ENCODE data around the gene UAP1. TPM values are rescaled to one million over a fixed set of nuclear protein-coding genes. Genes with fewer than 3 reads are reported as not detected.

UAP1 gene
- total RNA-seq, 1 experiment from 2014 or later, result 26.9 TPM

- H3K4me2 ChIP-seq (ENCODE audit: insufficient read depth, insufficient read length, low read length), result no peak overlapping the region
Measured at GRCh38 chr1:162626761-162627160, 65.2 kb downstream of the UAP1 start.

More at GRCh38 chr1:162626761-162627160, 65.2 kb downstream of the UAP1 start:
- no peak overlapping the region for H3K56ac ChIP-seq (ENCODE audit: insufficient read length, low read depth, low read length)
- H3K9me3 Mint-ChIP-seq, result no peaks in the 10 kb centered on the region
- H3K27ac ChIP-seq (ENCODE audit: insufficient read length, low read depth, low read length), result no peak overlapping the region
- H2BK15ac ChIP-seq (ENCODE audit: low read depth, low read length), result no peak overlapping the region
- no peak overlapping the region for H4K5ac ChIP-seq (ENCODE audit: insufficient read length, low read depth, low read length)
- no peak overlapping the region for H2BK20ac ChIP-seq (ENCODE audit: low read depth, low read length, poor library complexity, severe bottlenecking)
- H3K23me2 ChIP-seq (ENCODE audit: insufficient read length, low read depth, low read length, poor library complexity, severe bottlenecking), result no peaks in the 10 kb centered on the region
- no CpG with 5 or more reads among the region's 2 CpGs for WGBS (ENCODE audit: extremely low coverage, insufficient read length, low lambda C conversion rate)
- no peaks in the 10 kb centered on the region for H3K79me2 ChIP-seq (ENCODE audit: insufficient read depth, low read length)
- no peaks in the 10 kb centered on the region for H3K36me3 Mint-ChIP-seq (ENCODE audit: insufficient read depth in 1 of 3, low read depth in 3 of 3)
- no peak overlapping the region for H3K27ac Mint-ChIP-seq
- no peaks in the 10 kb centered on the region for H3K4me1 ChIP-seq (ENCODE audit: insufficient read depth, low read length)
- no peak overlapping the region for H3K4me3 Mint-ChIP-seq
- no peak overlapping the region for H3K14ac ChIP-seq (ENCODE audit: insufficient read depth, low read length)
- H4K91ac ChIP-seq (ENCODE audit: insufficient read length, low read depth, low read length), result no peak overlapping the region
- no peak overlapping the region for H3K18ac ChIP-seq (ENCODE audit: insufficient read length, low read depth, low read length)
- no peak overlapping the region for H2BK5ac ChIP-seq (ENCODE audit: insufficient read length, low read length)
- no peak overlapping the region for H3K9ac ChIP-seq (ENCODE audit: extremely low read depth, insufficient read length, low read length)
- no peak overlapping the region for H4K8ac ChIP-seq (replicated peaks; ENCODE audit: insufficient read length, low read depth, low read length)
- no peaks in the 10 kb centered on the region for H4K20me1 ChIP-seq (ENCODE audit: control insufficient read depth, insufficient read depth, insufficient read length)
- peaks cover 3 to 4% of the 10 kb centered on the region in 2 experiments; a peak in 3 of 4 replicates for H3K4me1 Mint-ChIP-seq
- no peaks in the 10 kb centered on the region for H3K9me3 ChIP-seq (ENCODE audit: control insufficient read depth, low read depth, low read length)
- H2AK5ac ChIP-seq (ENCODE audit: insufficient read length, low read length), result no peak overlapping the region
- H3K27me3 ChIP-seq (ENCODE audit: insufficient read depth, low read length), result no peaks in the 10 kb centered on the region
- H2BK120ac ChIP-seq (ENCODE audit: low read depth, low read length, poor library complexity, severe bottlenecking), result no peak overlapping the region
- no peak overlapping the region for H2AFZ ChIP-seq (ENCODE audit: low read length)
- H3K27me3 Mint-ChIP-seq (ENCODE audit: low read depth), result peaks cover 2% of the 10 kb centered on the region; the same call in 1 of the 2 replicates
- DNase-seq, result no peak
- H3K23ac ChIP-seq (ENCODE audit: insufficient read length, low read depth, low read length), result no peak overlapping the region
- H2BK12ac ChIP-seq (ENCODE audit: insufficient read length, low read depth, low read length), result no peak overlapping the region
- H3K79me1 ChIP-seq (ENCODE audit: insufficient read depth, low read depth, low read length, poor library complexity, severe bottlenecking), result no peaks in the 10 kb centered on the region
- no peak for TF ChIP-seq CTCF (conservative IDR thresholded peaks at IDR 0.05)
- no peak overlapping the region for H3T11ph ChIP-seq (ENCODE audit: low read length)
- H3K4ac ChIP-seq (ENCODE audit: low read depth, low read length), result no peak overlapping the region

Data from H9 (cell line).